ENCODE data around the gene ATP10A.

The ATP10A gene

GRCh38 chr15:25830844-25831451 lies 32.2 kb downstream of the ATP10A start:
- Histone ChIP-seq H3K27ac (ENCODE audit: low read depth, low read length, poor library complexity, severe bottlenecking) (no peak overlapping the region), H2AFZ (ENCODE audit: low read length) (no peak overlapping the region), H3K4me3 (ENCODE audit: low read depth, low read length, poor library complexity, severe bottlenecking) (no peak overlapping the region), H3K27me3 (ENCODE audit: insufficient read depth, low read length) (no peaks in the 10 kb centered on the region; the same call in 1 of the 2 replicates), H3K9ac (ENCODE audit: low read length) (no peak overlapping the region), H3F3A (ENCODE audit: insufficient read depth, low read length) (no peaks in the 10 kb centered on the region), H3K4me1 (ENCODE audit: insufficient read depth, low read length, severe bottlenecking) (no peaks in the 10 kb centered on the region), H3K9me3 (ENCODE audit: low read length) (no peaks in the 10 kb centered on the region), H4K20me1 (ENCODE audit: insufficient read depth, low read length) (no peaks in the 10 kb centered on the region), H3K4me2 (ENCODE audit: low read length) (no peak overlapping the region), H3K79me2 (ENCODE audit: insufficient read depth, low read length) (no peaks in the 10 kb centered on the region), H3K9me2 (ENCODE audit: low read depth, low read length) (no peaks in the 10 kb centered on the region), H3K36me3 (ENCODE audit: insufficient read depth, low read length) (no peaks in the 10 kb centered on the region)
- no peak for TF ChIP-seq EZH2 (IDR thresholded peaks at IDR 0.05; ENCODE audit: borderline replicate concordance, low read length)

DNA sequence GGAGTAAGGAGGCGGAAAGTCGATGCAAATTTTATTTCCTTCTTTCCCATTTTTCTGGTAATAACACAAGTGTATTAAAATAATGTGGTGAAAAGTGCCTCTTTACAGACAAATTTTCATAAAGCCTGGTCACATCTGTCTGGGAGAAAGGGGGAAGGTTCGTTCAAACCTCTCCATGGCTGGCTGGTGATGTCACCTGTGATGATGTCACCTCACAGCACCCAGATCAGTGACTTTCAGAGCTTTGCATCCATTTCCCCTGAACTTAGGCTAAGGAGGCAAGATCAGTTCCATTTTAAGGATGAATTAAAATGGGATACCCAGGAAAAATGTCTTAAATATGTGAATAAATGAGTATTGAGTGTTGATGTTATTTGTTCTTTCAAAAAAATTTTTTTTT lies 34.1 kb downstream of the ATP10A start:
- no peaks in the 10 kb centered on the region for H3K36me3 ChIP-seq (ENCODE audit: insufficient read depth, low read length)
- H3K9me2 ChIP-seq (ENCODE audit: low read depth, low read length), result no peaks in the 10 kb centered on the region
- H3K4me1 ChIP-seq (ENCODE audit: insufficient read depth, low read length, severe bottlenecking), result no peaks in the 10 kb centered on the region
- H4K20me1 ChIP-seq (ENCODE audit: insufficient read depth, low read length), result no peaks in the 10 kb centered on the region
- H3K4me2 ChIP-seq (ENCODE audit: low read length), result no peak overlapping the region
- H3K9me3 ChIP-seq (ENCODE audit: low read length), result no peaks in the 10 kb centered on the region
- no peaks in the 10 kb centered on the region; the same call in 1 of the 2 replicates for H3K27me3 ChIP-seq (ENCODE audit: insufficient read depth, low read length)
- no peaks in the 10 kb centered on the region for H3F3A ChIP-seq (ENCODE audit: insufficient read depth, low read length)
- no peak for TF ChIP-seq EZH2 (IDR thresholded peaks at IDR 0.05; ENCODE audit: borderline replicate concordance, low read length)
- TF ChIP-seq, protein P1, sequence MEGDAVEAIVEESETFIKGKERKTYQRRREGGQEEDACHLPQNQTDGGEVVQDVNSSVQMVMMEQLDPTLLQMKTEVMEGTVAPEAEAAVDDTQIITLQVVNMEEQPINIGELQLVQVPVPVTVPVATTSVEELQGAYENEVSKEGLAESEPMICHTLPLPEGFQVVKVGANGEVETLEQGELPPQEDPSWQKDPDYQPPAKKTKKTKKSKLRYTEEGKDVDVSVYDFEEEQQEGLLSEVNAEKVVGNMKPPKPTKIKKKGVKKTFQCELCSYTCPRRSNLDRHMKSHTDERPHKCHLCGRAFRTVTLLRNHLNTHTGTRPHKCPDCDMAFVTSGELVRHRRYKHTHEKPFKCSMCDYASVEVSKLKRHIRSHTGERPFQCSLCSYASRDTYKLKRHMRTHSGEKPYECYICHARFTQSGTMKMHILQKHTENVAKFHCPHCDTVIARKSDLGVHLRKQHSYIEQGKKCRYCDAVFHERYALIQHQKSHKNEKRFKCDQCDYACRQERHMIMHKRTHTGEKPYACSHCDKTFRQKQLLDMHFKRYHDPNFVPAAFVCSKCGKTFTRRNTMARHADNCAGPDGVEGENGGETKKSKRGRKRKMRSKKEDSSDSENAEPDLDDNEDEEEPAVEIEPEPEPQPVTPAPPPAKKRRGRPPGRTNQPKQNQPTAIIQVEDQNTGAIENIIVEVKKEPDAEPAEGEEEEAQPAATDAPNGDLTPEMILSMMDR (IDR thresholded peaks at IDR 0.05; ENCODE audit: low read length), result no peak
- H2AFZ ChIP-seq (ENCODE audit: low read length), result no peak overlapping the region
- H3K79me2 ChIP-seq (ENCODE audit: insufficient read depth, low read length), result no peaks in the 10 kb centered on the region
- H3K9ac ChIP-seq (ENCODE audit: low read length), result no peak overlapping the region
- no peak overlapping the region for H3K4me3 ChIP-seq (ENCODE audit: low read depth, low read length, poor library complexity, severe bottlenecking)
- H3K27ac ChIP-seq (ENCODE audit: low read depth, low read length, poor library complexity, severe bottlenecking), result no peak overlapping the region

DNA sequence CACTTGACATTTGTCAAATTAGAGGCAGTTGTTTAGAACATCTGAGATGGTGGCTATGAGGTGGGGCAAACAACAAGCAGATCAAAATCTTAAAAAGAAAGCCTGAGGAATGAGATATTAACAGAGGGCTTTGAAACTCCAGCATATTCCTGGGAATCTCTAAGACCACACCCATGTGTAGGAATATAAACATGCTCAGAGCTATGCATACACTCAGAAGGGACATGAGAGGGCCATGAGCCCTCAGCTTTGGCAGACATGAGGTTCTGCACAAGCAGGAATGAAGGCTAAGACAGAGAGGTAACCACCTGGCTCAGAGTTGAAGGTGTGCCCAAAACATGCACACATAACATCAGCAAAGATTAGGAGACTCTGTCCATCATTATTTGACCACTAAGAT lies 37.9 kb downstream of the ATP10A start:
- Histone ChIP-seq H3F3A (ENCODE audit: insufficient read depth, low read length) (no peaks in the 10 kb centered on the region), H3K9me2 (ENCODE audit: low read depth, low read length) (no peaks in the 10 kb centered on the region), H3K9me3 (ENCODE audit: low read length) (no peaks in the 10 kb centered on the region), H3K27ac (ENCODE audit: low read depth, low read length, poor library complexity, severe bottlenecking) (no peak overlapping the region), H3K36me3 (ENCODE audit: insufficient read depth, low read length) (no peaks in the 10 kb centered on the region), H3K4me1 (ENCODE audit: insufficient read depth, low read length, severe bottlenecking) (no peaks in the 10 kb centered on the region), H3K4me3 (ENCODE audit: low read depth, low read length, poor library complexity, severe bottlenecking) (no peak overlapping the region), H3K27me3 (ENCODE audit: insufficient read depth, low read length) (no peaks in the 10 kb centered on the region; the same call in 1 of the 2 replicates), H2AFZ (ENCODE audit: low read length) (no peak overlapping the region), H3K4me2 (ENCODE audit: low read length) (no peak overlapping the region), H3K9ac (ENCODE audit: low read length) (no peak overlapping the region), H4K20me1 (ENCODE audit: insufficient read depth, low read length) (no peaks in the 10 kb centered on the region), H3K79me2 (ENCODE audit: insufficient read depth, low read length) (no peaks in the 10 kb centered on the region)
- TF ChIP-seq EZH2 (IDR thresholded peaks at IDR 0.05; ENCODE audit: borderline replicate concordance, low read length), result no peak
- TF ChIP-seq, protein P1 (IDR thresholded peaks at IDR 0.05; ENCODE audit: low read length), result no peak

- no peak overlapping the region for H3K27ac ChIP-seq (ENCODE audit: low read depth, low read length, poor library complexity, severe bottlenecking)
- no peak overlapping the region for H3K4me3 ChIP-seq (ENCODE audit: low read depth, low read length, poor library complexity, severe bottlenecking)
- TF ChIP-seq, protein P1 (IDR thresholded peaks at IDR 0.05; ENCODE audit: low read length), result no peak
- TF ChIP-seq EZH2 (IDR thresholded peaks at IDR 0.05; ENCODE audit: borderline replicate concordance, low read length), result no peak
- H3K4me2 ChIP-seq (ENCODE audit: low read length), result no peak overlapping the region
- no peaks in the 10 kb centered on the region for H3K79me2 ChIP-seq (ENCODE audit: insufficient read depth, low read length)
- H3F3A ChIP-seq (ENCODE audit: insufficient read depth, low read length), result no peaks in the 10 kb centered on the region
- H3K9me3 ChIP-seq (ENCODE audit: low read length), result no peaks in the 10 kb centered on the region
- no peaks in the 10 kb centered on the region; the same call in 1 of the 2 replicates for H3K27me3 ChIP-seq (ENCODE audit: insufficient read depth, low read length)
- no peak overlapping the region for H3K9ac ChIP-seq (ENCODE audit: low read length)
- H3K36me3 ChIP-seq (ENCODE audit: insufficient read depth, low read length), result no peaks in the 10 kb centered on the region
- no peaks in the 10 kb centered on the region for H3K4me1 ChIP-seq (ENCODE audit: insufficient read depth, low read length, severe bottlenecking)
- no peak overlapping the region for H2AFZ ChIP-seq (ENCODE audit: low read length)
- H4K20me1 ChIP-seq (ENCODE audit: insufficient read depth, low read length), result no peaks in the 10 kb centered on the region
- no peaks in the 10 kb centered on the region for H3K9me2 ChIP-seq (ENCODE audit: low read depth, low read length)
Observed at GRCh38 chr15:25824618-25825017, 38.5 kb downstream of the ATP10A start.
